ENCODE data around the gene LAMA2.

DNA sequence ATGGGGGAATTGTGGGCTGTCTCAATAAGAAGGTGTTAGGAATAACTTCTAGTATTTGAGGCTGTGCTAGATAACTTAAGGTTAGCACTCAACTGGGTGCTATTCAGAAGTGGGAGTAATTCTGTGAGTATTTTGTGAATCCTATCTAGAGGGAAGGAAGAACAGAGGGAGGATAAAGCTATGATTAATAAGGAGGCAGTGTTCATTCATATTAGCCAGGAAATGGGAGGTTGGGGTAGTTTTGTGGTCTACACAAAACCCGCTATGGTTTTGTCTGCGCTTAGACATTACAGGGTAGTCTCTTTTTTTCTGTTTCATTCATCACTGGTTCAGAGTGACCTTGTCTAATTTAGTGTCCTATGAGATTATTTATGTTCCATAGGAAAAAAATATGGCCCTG, 486.0 kb downstream of the LAMA2 start:
- TF ChIP-seq POLR2AphosphoS5 (IDR thresholded peaks at IDR 0.05; ENCODE audit: low read depth, low read length) (no peak), SIN3A (IDR thresholded peaks at IDR 0.05; ENCODE audit: borderline replicate concordance, insufficient read depth, low read length) (no peak), TAF1 (IDR thresholded peaks at IDR 0.05; ENCODE audit: borderline replicate concordance, insufficient read depth, low read length) (no peak)
- TF ChIP-seq, protein P1, sequence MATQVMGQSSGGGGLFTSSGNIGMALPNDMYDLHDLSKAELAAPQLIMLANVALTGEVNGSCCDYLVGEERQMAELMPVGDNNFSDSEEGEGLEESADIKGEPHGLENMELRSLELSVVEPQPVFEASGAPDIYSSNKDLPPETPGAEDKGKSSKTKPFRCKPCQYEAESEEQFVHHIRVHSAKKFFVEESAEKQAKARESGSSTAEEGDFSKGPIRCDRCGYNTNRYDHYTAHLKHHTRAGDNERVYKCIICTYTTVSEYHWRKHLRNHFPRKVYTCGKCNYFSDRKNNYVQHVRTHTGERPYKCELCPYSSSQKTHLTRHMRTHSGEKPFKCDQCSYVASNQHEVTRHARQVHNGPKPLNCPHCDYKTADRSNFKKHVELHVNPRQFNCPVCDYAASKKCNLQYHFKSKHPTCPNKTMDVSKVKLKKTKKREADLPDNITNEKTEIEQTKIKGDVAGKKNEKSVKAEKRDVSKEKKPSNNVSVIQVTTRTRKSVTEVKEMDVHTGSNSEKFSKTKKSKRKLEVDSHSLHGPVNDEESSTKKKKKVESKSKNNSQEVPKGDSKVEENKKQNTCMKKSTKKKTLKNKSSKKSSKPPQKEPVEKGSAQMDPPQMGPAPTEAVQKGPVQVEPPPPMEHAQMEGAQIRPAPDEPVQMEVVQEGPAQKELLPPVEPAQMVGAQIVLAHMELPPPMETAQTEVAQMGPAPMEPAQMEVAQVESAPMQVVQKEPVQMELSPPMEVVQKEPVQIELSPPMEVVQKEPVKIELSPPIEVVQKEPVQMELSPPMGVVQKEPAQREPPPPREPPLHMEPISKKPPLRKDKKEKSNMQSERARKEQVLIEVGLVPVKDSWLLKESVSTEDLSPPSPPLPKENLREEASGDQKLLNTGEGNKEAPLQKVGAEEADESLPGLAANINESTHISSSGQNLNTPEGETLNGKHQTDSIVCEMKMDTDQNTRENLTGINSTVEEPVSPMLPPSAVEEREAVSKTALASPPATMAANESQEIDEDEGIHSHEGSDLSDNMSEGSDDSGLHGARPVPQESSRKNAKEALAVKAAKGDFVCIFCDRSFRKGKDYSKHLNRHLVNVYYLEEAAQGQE (IDR thresholded peaks at IDR 0.05; ENCODE audit: insufficient read depth in 1 of 2, low read depth in 2 of 2, low read length in 2 of 2): no peak

All from PFSK-1 (cell line).